HepG2 (cell line): Measurements from ENCODE around the gene SYT13. TPM values are rescaled to one million over a fixed set of nuclear protein-coding genes. Genes with fewer than 3 reads are reported as not detected.
A peak's percentile ranks its signal among the peaks of the same experiment; 100 is the strongest.

Source experiments
- CERS6 ChIP-seq: sonication (generic); formaldehyde crosslinking; IDR thresholded peaks from 2 replicates; pipeline ENCODE4 v1.5.0; 2020; ENCODE audit warnings: missing genetic modification reagents
- HES4 ChIP-seq: sonication (generic); formaldehyde crosslinking; IDR thresholded peaks from 2 replicates; pipeline ENCODE4 v1.9.0; 2021; ENCODE audit warnings: mild to moderate bottlenecking, missing genetic modification reagents, borderline replicate concordance
- KDM3A ChIP-seq: IDR thresholded peaks from 2 replicates; pipeline ENCODE4 v1.6.1; 2018; ENCODE audit warnings: low read depth, missing compliant biosample characterization
- TRIM22 ChIP-seq: fragments of 450-650 bp; IDR thresholded peaks from 2 replicates; pipeline ENCODE4 v1.6.1; 2017
- USF2 ChIP-seq, 2 experiments: sonication (generic) in 1 of 2; formaldehyde crosslinking in 1 of 2; IDR thresholded peaks; 2 replicates each; pipeline versions ENCODE4 v1.5.1 to v1.6.1; 2011 to 2020; ENCODE audit warnings: borderline replicate concordance in 1 of 2, low read depth in 1 of 2, low read length in 1 of 2, mild to moderate bottlenecking in 1 of 2, missing genetic modification reagents in 1 of 2, moderate library complexity in 1 of 2
- polyA plus RNA-seq, 8 experiments: library from polyadenylated mRNA; depleted of rRNA in 3 of 8; stranded (reverse) in 7 of 8; unstranded in 1 of 8; fragments of >200 nt; fragmentation: Illumina TruSeq in 4 of 8; extraction: Trizol in 4 of 8; gene quantifications; 2 replicates each; pipeline versions ENCODE4 v1.2.1 to v1.2.3, GENCODE V29; 2011 to 2016; ENCODE audit warnings: low read depth in 4 of 8, missing spikeins in 1 of 8, mixed read lengths in 1 of 8; ENCODE audit not compliant: insufficient read depth in 1 of 8
- total RNA-seq, 5 experiments: library from RNA; depleted of rRNA; stranded (reverse); fragments of >200 nt; fragmentation: Illumina TruSeq; extraction: Trizol; gene quantifications; 2 replicates each; pipeline ENCODE4 v1.2.3, GENCODE V29; 2016; ENCODE audit warnings: low read depth in 1 of 5

The SYT13 gene
- total and polyA plus RNA-seq, 2 of the 13 experiments (the other 11 are each of a cell fraction or from before 2014, with no cell fraction given), result 0.02 to 0.13 TPM

GRCh38 chr11:45333001-45333971 is 47.1 kb upstream of the SYT13 start (continued):
- TF ChIP-seq USF2 (IDR thresholded peaks at IDR 0.05; ENCODE audit: low read depth, low read length) (peak; percentile 48; the same call in 1 of the 2 replicates), USF2 (CRISPR knock-in tag; IDR thresholded peaks at IDR 0.05; ENCODE audit: borderline replicate concordance) (no peak; the same call in 1 of the 2 replicates), HES4 (no peak), KDM3A (no peak), TRIM22 (no peak), CERS6 (CRISPR knock-in tag) (no peak)
- TF ChIP-seq, all 625 proteins: peak for 3
